CD4-positive, alpha-beta T cell (primary cell): ENCODE results near the gene THOP1. TPM values are rescaled to one million over a fixed set of nuclear protein-coding genes. Genes with fewer than 3 reads are reported as not detected.
"Not testable (repeated sequence)": the region's sequence is repeated elsewhere in the genome, so short reads cannot be mapped to it uniquely, and the experiment has no call there.

Experiments
- ATAC-seq: fragments of 200-7000 bp; cut with Tn5 transposase; one replicate; pipeline ENCODE4 v1.10.0; 2022; ENCODE audit warnings: mild to moderate bottlenecking; ENCODE audit not compliant: poor library complexity
- CTCF ChIA-PET: fragments of 350-600 bp; sonication (Branson Sonifier 250); formaldehyde crosslinking; loops from one replicate; lab custom pipeline; 2021; ENCODE audit warnings: antibody characterized with exemption, inconsistent platforms; lab: Charles Lee
- POLR2A ChIA-PET: fragments of 350-600 bp; sonication (Branson Sonifier 250); formaldehyde crosslinking; loops from one replicate; lab custom pipeline; 2021; ENCODE audit warnings: antibody characterized with exemption, inconsistent platforms; lab: Charles Lee
- DNase-seq, 14 experiments: peaks; one replicate each; pipeline ENCODE4 v3.0.0-alpha.2; 2013 to 2020; ENCODE audit warnings: mixed read lengths in 2 of 14
- H3K27ac ChIP-seq, 2 donors: one replicate each; pipeline versions ENCODE4 v1.5.1 to v1.7.0; 2013; ENCODE audit warnings: low read length in 2 of 2, low read depth in 1 of 2, mild to moderate bottlenecking in 1 of 2
- H3K27me3 ChIP-seq, 2 experiments: 1 replicate in 1 of 2; 2 replicates in 1 of 2; pipeline versions ENCODE4 v1.6.1 to v1.7.0; 2013; ENCODE audit warnings: low read length in 2 of 2, control low read depth in 1 of 2, mild to moderate bottlenecking in 1 of 2, moderate library complexity in 1 of 2; ENCODE audit not compliant: insufficient read depth in 2 of 2, control insufficient read depth in 1 of 2
- H3K36me3 ChIP-seq: one replicate; pipeline ENCODE4 v1.6.1; 2013; ENCODE audit warnings: low read length, control low read depth; ENCODE audit not compliant: insufficient read depth
- H3K4me1 ChIP-seq: one replicate; pipeline ENCODE4 v1.6.1; 2013; ENCODE audit warnings: low read length, control low read depth; ENCODE audit not compliant: insufficient read depth
- H3K4me3 ChIP-seq: one replicate; pipeline ENCODE4 v1.5.1; 2013; ENCODE audit warnings: mild to moderate bottlenecking, low read length, moderate library complexity
- H3K9me3 ChIP-seq, 2 experiments: 1 replicate in 1 of 2; 2 replicates in 1 of 2; pipeline versions ENCODE4 v1.6.1 to v1.7.0; 2013; ENCODE audit warnings: low read length in 2 of 2, mild to moderate bottlenecking in 2 of 2, control low read depth in 1 of 2, moderate library complexity in 1 of 2; ENCODE audit not compliant: control insufficient read depth in 1 of 2, insufficient read depth in 1 of 2
- H3K27ac Mint-ChIP-seq: one replicate; pipeline ENCODE4 v1.8.0; 2020; ENCODE audit warnings: mixed read lengths
- H3K27me3 Mint-ChIP-seq: one replicate; pipeline ENCODE4 v1.8.0; 2021; ENCODE audit warnings: mixed read lengths
- H3K36me3 Mint-ChIP-seq: one replicate; pipeline ENCODE4 v1.8.0; 2021; ENCODE audit warnings: low read depth, mixed read lengths
- H3K4me1 Mint-ChIP-seq: one replicate; pipeline ENCODE4 v1.8.0; 2021; ENCODE audit warnings: low read depth, mixed read lengths
- H3K4me3 Mint-ChIP-seq: one replicate; pipeline ENCODE4 v1.8.0; 2020; ENCODE audit warnings: mild to moderate bottlenecking, mixed read lengths
- H3K9me3 Mint-ChIP-seq: one replicate; pipeline ENCODE4 v1.8.0; 2020; ENCODE audit warnings: mixed read lengths
- intact Hi-C, 2 experiments: fragments of 100-400 bp; cut with DNase I in 1 of 2; cut with micrococcal nuclease in 1 of 2; formaldehyde crosslinking; loops; one replicate each; pipeline versions ENCODE4 v1.15.1 to v1.9.0; 2023 to 2025; cut with DNase I, micrococcal nuclease
- total RNA-seq, 174 experiments: library from RNA in 2 of 174; stranded (reverse) in 2 of 174; gene quantifications; one replicate each; pipeline ENCODE4 v1.2.3 and lab custom pipeline; 2021 to 2026
- TF ChIP-seq, protein P1 (sequence below): fragments of 200-600 bp; IDR thresholded peaks from one replicate; pipeline ENCODE4 v1.8.0; 2022; ENCODE audit warnings: antibody characterized with exemption, mild to moderate bottlenecking

The THOP1 gene
- total RNA-seq, 2 experiments from 2014 or later: 26.6 to 27.3 TPM

DNA sequence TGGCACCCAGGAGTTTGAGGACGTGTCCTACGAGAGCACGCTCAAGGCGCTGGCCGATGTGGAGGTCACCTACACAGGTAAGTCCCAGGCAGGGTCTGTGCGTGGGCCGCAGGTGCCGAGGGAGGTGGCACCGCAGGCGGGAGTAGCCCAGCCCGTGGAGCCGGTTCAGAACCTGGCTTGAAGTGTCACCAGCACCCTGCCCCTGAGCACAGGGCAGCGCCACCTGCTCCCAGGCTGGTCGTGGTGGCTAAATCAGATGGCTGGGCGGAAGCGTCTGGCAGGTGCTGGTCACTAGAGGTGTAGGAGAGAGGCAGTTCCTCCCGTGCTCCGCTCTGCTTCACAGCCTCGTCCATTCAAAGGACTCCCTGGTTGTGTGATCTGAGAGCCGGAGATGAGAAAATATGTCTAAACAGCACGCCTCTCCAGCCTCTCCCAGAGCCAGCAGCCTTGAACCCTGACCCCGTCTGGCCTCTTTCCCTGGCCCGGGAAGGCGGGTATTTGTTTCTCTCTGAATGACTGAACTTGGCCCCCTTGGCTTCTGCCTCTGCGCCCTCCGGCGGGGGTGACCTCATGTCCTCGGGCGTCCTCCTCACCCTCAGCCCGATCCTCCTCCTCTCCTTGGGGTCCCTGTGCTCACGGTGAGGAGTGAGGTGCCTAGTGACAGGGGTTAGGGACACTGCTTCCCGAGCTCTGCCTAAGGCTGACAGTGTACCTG, 5.4 kb downstream of the THOP1 start:
- no peak overlapping the region for H3K4me3 ChIP-seq
- H3K27ac Mint-ChIP-seq: no peak overlapping the region
- TF ChIP-seq, protein P1, sequence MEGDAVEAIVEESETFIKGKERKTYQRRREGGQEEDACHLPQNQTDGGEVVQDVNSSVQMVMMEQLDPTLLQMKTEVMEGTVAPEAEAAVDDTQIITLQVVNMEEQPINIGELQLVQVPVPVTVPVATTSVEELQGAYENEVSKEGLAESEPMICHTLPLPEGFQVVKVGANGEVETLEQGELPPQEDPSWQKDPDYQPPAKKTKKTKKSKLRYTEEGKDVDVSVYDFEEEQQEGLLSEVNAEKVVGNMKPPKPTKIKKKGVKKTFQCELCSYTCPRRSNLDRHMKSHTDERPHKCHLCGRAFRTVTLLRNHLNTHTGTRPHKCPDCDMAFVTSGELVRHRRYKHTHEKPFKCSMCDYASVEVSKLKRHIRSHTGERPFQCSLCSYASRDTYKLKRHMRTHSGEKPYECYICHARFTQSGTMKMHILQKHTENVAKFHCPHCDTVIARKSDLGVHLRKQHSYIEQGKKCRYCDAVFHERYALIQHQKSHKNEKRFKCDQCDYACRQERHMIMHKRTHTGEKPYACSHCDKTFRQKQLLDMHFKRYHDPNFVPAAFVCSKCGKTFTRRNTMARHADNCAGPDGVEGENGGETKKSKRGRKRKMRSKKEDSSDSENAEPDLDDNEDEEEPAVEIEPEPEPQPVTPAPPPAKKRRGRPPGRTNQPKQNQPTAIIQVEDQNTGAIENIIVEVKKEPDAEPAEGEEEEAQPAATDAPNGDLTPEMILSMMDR: no peak
- H3K4me3 Mint-ChIP-seq: no peak overlapping the region
- DNase-seq (no peak), ATAC-seq (no peak)
- no peaks in the 10 kb centered on the region for H3K9me3 ChIP-seq
- H3K27me3 Mint-ChIP-seq: no peaks in the 10 kb centered on the region
- ChIA-PET POLR2A (no interaction called here), CTCF (no interaction called here)
- H3K9me3 Mint-ChIP-seq: no peaks in the 10 kb centered on the region
- H3K27ac ChIP-seq: no peak overlapping the region
- peaks cover 15% of the 10 kb centered on the region for H3K36me3 Mint-ChIP-seq
- H3K4me1 ChIP-seq: peaks cover 9% of the 10 kb centered on the region
- peaks cover 7% of the 10 kb centered on the region for H3K4me1 Mint-ChIP-seq
- H3K27me3 ChIP-seq: no peaks in the 10 kb centered on the region
- peaks cover 12% of the 10 kb centered on the region for H3K36me3 ChIP-seq
- intact Hi-C loops: loop anchor here in 1 of 2 experiments (10.0 kb wide), 1 partner anchor 324 kb away; no protein-coding TSS in a partner anchor

DNA sequence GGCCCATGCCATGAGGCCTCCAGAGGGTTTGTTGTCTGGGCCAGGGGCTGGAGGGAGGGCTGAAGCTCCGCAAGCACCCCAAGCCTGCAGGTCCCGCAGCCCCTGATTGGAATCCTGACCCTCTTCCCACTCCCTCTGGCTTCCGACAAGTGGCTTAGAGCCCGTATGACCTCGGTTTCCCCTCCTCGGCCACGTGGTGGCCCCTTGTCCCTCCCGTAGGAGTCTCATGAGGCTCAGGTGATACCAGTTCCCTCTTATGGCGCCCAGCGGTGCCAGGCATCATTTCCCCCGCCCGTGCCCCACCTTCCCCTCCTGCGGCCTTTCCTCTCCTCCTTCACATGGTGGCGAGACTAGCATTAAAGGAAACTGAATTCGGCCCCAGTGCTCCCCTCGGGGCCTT, 6.1 kb downstream of the THOP1 start:
- TF ChIP-seq, protein P1: no peak
- no peak overlapping the region for H3K27ac ChIP-seq
- ChIA-PET POLR2A (no interaction called here), CTCF (no interaction called here)
- DNase-seq (no peak), ATAC-seq (no peak)
- Mint-ChIP-seq H3K27ac (no peak overlapping the region), H3K27me3 (no peaks in the 10 kb centered on the region), H3K36me3 (peaks cover 20% of the 10 kb centered on the region), H3K4me1 (peaks cover 7% of the 10 kb centered on the region), H3K9me3 (no peaks in the 10 kb centered on the region), H3K4me3 (no peak overlapping the region)
- H3K27me3 ChIP-seq: no peaks in the 10 kb centered on the region
- intact Hi-C loops: loop anchor here in 1 of 2 experiments (10.0 kb wide), 1 partner anchor 323 kb away; no protein-coding TSS in a partner anchor
- H3K4me1 ChIP-seq: peaks cover 1% of the 10 kb centered on the region
- H3K4me3 ChIP-seq: no peak overlapping the region
- H3K9me3 ChIP-seq: no peaks in the 10 kb centered on the region
- peaks cover 12% of the 10 kb centered on the region for H3K36me3 ChIP-seq

- intact Hi-C loops: loop anchor here in 1 of 2 experiments (10.0 kb wide), 1 partner anchor 323 kb away; no protein-coding TSS in a partner anchor
- H3K9me3 Mint-ChIP-seq: no peaks in the 10 kb centered on the region
- ChIA-PET CTCF (no interaction called here), POLR2A (no interaction called here)
- no peak for ATAC-seq
- no peak overlapping the region for H3K4me3 Mint-ChIP-seq
- H3K36me3 ChIP-seq: peaks cover 16% of the 10 kb centered on the region
- TF ChIP-seq, protein P1: no peak
- peaks cover 22% of the 10 kb centered on the region for H3K36me3 Mint-ChIP-seq
- no peak for DNase-seq
- no peak overlapping the region for H3K27ac Mint-ChIP-seq
- H3K27ac ChIP-seq: no peak overlapping the region
- no peaks in the 10 kb centered on the region for H3K27me3 Mint-ChIP-seq
- no peak overlapping the region for H3K4me3 ChIP-seq
- H3K9me3 ChIP-seq: no peaks in the 10 kb centered on the region
- peaks cover 7% of the 10 kb centered on the region for H3K4me1 Mint-ChIP-seq
- no peaks in the 10 kb centered on the region for H3K27me3 ChIP-seq
- no peaks in the 10 kb centered on the region for H3K4me1 ChIP-seq
Measured at GRCh38 chr19:2791876-2792275, 6.6 kb downstream of the THOP1 start.

- H3K9me3 Mint-ChIP-seq, H3K4me3 ChIP-seq, H3K27me3 ChIP-seq, ATAC-seq, H3K27ac Mint-ChIP-seq, CTCF ChIA-PET, H3K27me3 Mint-ChIP-seq, H3K27ac ChIP-seq, DNase-seq, H3K4me1 Mint-ChIP-seq, H3K4me3 Mint-ChIP-seq, H3K9me3 ChIP-seq, POLR2A ChIA-PET, H3K4me1 ChIP-seq: not testable (repeated sequence)
- peaks cover 30% of the 10 kb centered on the region for H3K36me3 Mint-ChIP-seq
- peaks cover 23% of the 10 kb centered on the region for H3K36me3 ChIP-seq
- intact Hi-C loops: loop anchor here in 1 of 2 experiments (10.0 kb wide), 1 partner anchor 322 kb away; no protein-coding TSS in a partner anchor
Measured at GRCh38 chr19:2792666-2793065, 7.4 kb downstream of the THOP1 start.
